Left ventricle myocardium superior (tissue), 1 donor: Measurements from ENCODE around the gene CREBBP. TPM values are rescaled to one million over a fixed set of nuclear protein-coding genes. Genes with fewer than 3 reads are reported as not detected.

Source experiments
- total RNA-seq: library from RNA; stranded (reverse); fragmentation: NEBNext Ultra II Directional; extraction: Animal tissue kit (Norgen Biotek cat#: 25700); gene quantifications from one replicate; pipeline ENCODE4 v1.2.1, GENCODE V29; 2021
- donor health status: DM: no; HTN: yes; CAD: no; lungs with severe emphysema.

CREBBP gene
- total RNA-seq, 1 donor from 2014 or later, result 40.6 TPM

Other genes with a start within 250 kb of the CREBBP start
- 9.2 TPM for gene DNASE1, start 226.0 kb downstream of the CREBBP start, total RNA-seq
- 152 TPM for gene TRAP1, start 163.2 kb downstream of the CREBBP start, total RNA-seq
- 53.5 TPM for gene ADCY9, start 235.7 kb upstream of the CREBBP start, total RNA-seq